K562 treated with DMSO at 1 percent for 12 hours (cell line): ENCODE results near the gene HSD17B10. TPM values are rescaled to one million over a fixed set of nuclear protein-coding genes. Genes with fewer than 3 reads are reported as not detected.

ENCODE experiments used
- total RNA-seq: library from RNA; unstranded; fragments of 300-600 nt; gene quantifications from 2 replicates; pipeline ENCODE4 v1.2.3, GENCODE V29; 2022; ENCODE audit not compliant: insufficient read depth

Gene HSD17B10
- 85.2 and 152 TPM in 2 replicates for total RNA-seq

GRCh38 chrX:53433651-53434639, at the start of gene HSD17B10:
Gene HSD17B10 (minus strand): TSS chrX:53434370. CDS start chrX:53434345, 25 bp downstream.

GRCh38 chrX:53422861-53423306, 11.3 kb downstream of the HSD17B10 start, which contains the start of gene RIBC1:
Gene RIBC1 (plus strand): TSS chrX:53422873. CDS start chrX:53426277, 3,404 bp downstream.

GRCh38 chrX:53422086-53422860, 11.9 kb downstream of the HSD17B10 start, which contains the start of gene SMC1A:
Gene SMC1A (minus strand): TSS chrX:53422654. CDS start chrX:53422600, 54 bp downstream.

Other genes starting within 250 kb of the HSD17B10 start
- gene KDM5C, start 209.2 kb downstream of the HSD17B10 start, total RNA-seq, result 24.6 and 72.4 TPM in 2 replicates
- 9.8 and 26.5 TPM in 2 replicates for gene IQSEC2, start 152.8 kb downstream of the HSD17B10 start, total RNA-seq
- 23.1 and 79.4 TPM in 2 replicates for gene SMC1A, start 11.7 kb downstream of the HSD17B10 start, total RNA-seq
- 0.33 TPM in 1 of 2 replicates, not detected in the other for gene RIBC1, start 11.5 kb downstream of the HSD17B10 start, total RNA-seq